GM19099 (cell line): Measurements from ENCODE around the gene EMC6.

Experiments
- POLR2A ChIP-seq: IDR thresholded peaks from 3 replicates; pipeline ENCODE4 v1.6.1; 2011; ENCODE audit warnings: low read depth; ENCODE audit not compliant: insufficient read length; ENCODE audit errors: extremely low read depth

The EMC6 gene

GRCh38 chr17:3665834-3666233 lies 2.8 kb upstream of the EMC6 start:
- TF ChIP-seq POLR2A, result no peak

GRCh38 chr17:3666516-3666915 lies 2.1 kb upstream of the EMC6 start:
- TF ChIP-seq POLR2A, result no peak

GRCh38 chr17:3667366-3668278 lies 990 bp upstream of the EMC6 start:
- no peak for TF ChIP-seq POLR2A

GRCh38 chr17:3669085-3669347 lies 404 bp downstream of the EMC6 start:
- TF ChIP-seq POLR2A, result no peak

DNA sequence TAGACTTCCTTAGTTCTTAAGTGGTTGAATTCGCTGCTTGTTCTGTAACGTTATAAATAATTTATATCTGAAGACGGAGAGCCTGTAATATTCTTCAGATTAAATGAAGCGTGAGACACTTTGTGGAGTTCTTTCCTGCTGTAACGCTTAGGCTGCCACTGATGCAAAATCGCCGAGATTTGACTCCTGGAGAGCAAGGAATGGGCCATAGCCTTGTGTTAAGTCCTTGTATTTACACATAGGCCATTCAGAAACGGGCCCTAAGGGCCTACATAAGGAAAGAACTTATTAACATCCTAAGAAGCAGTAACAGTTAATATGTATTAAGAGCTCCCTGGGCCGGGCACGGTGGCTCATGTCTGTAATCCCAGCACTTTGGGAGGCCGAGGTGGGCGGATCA lies 936 bp downstream of the EMC6 start:
- no peak for TF ChIP-seq POLR2A

GRCh38 chr17:3672571-3672970 lies 4.0 kb downstream of the EMC6 start:
- no peak for TF ChIP-seq POLR2A

GRCh38 chr17:3675886-3676285 lies 7.3 kb downstream of the EMC6 start:
- TF ChIP-seq POLR2A, result no peak

DNA sequence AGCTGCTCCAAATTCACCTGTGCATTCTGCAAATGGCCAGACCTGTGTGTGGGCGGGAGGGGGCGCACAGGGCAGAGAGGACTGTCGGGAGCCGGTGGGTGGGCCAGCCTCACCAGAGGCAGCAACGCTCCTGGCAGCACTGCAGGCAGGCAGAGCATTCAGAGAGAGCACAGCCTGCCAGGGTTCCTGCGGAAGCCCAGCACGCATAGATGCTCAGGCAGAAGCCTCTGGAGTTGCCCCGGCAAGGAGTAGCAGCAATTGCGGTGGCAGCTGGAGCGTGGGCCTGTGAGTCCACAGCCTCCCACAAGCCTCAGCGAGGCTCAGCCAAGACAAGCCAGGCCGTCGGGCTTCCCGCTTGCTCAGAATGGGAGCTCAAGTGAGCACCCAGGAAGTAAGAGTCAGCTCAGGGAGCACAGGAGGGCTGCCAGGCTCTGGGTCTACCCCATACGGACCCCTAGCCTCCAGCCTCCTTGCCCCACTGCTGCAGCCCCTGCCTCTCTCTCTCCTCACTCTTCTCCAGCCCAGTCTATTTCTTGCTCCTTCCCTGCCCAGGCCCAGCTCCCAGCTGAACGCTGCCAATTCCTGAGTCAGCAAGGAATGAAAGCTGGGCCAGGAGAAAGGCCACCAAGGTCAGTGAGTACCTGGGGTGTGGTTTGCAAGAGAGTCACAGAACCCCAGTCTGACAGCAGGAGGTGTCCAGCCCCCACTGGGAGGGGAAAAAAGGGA lies 9.6 kb downstream of the EMC6 start:
- TF ChIP-seq POLR2A, result no peak

DNA sequence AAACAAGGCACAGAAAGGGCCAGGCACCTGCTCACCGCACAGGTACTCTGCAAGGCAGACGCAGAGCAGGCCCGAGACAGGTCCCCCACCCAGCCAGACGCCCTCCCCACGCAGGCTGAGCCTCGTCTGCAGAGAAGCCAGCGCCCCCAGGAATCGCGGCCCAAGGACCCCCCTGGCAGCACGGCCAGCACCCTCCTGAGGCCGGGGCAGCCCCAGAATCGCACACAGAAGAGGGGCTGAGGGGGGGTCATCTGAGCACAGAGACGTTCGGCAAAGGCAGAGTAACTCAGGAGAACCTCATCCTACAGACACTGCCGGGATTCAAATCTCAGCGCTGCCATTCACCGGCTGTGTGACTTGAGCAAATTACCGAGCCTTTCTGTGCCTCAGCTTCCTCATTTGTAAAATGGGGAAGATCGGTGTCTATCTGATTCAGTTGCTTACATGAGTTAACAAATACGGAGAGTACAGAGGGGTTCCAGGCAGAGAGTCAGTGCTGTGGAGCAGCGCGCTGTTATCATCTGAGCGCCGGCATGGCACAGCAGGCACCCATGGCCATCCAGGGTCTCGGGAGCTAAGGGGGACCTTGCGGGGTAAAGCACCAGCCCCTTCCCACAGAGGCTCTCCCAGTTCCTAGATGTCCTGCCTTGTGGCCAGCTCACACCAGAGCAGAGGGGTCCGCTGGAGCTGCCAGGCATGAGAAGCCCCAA lies 10.4 kb downstream of the EMC6 start:
- TF ChIP-seq POLR2A, result no peak

DNA sequence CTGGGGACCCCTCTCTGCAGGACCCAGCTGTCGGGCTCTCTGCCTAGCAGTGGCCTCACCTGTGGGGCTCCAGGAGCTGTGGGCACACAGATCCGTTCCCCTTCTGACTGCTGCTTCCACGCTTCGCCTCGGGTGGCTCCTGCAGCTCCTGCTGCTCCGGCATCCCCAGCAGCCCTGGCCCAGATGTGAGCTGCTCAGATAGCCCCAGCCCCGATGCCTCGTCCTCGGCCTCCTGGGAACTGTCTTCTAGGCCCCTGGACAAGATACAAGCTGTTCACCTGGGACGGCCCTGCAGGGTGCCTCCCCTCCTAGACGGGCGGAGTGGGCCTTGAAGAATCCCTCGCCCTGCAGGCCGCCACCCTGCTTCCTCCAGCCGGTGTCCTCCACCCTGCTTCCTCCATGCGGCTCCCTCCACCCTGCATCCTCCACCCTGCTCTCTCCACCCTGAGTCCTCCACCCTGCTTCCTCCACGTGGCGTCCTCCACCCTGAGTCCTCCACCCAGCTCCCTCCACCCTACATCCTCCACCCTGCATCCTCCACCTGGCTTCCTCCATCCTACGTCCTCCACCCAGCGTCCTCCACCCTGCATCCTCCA lies 11.0 kb downstream of the EMC6 start:
- TF ChIP-seq POLR2A, result no peak

GRCh38 chr17:3681057-3681456 lies 12.4 kb downstream of the EMC6 start:
- no peak for TF ChIP-seq POLR2A

- no peak for TF ChIP-seq POLR2A
Observed at GRCh38 chr17:3681565-3681964, 13.0 kb downstream of the EMC6 start.

GRCh38 chr17:3682033-3682432 lies 13.4 kb downstream of the EMC6 start:
- no peak for TF ChIP-seq POLR2A

GRCh38 chr17:3683054-3683511 lies 14.5 kb downstream of the EMC6 start:
- no peak for TF ChIP-seq POLR2A

- TF ChIP-seq POLR2A, result no peak
Observed at GRCh38 chr17:3685174-3685573, 16.6 kb downstream of the EMC6 start.
